Esophagus muscularis mucosa (tissue), 4 donors: ENCODE measurements around the gene LRRC61. TPM values are rescaled to one million over a fixed set of nuclear protein-coding genes. Genes with fewer than 3 reads are reported as not detected.

Experiments
- DNase-seq: peaks from one replicate; pipeline ENCODE4 v3.0.0-alpha.2; 2017; ENCODE audit errors: extremely low spot score
- H3K27ac ChIP-seq, 4 donors: fragments of 200-600 bp; sonication (generic); replicated peaks in 1 of 4; 1 replicate in 3 of 4; 2 replicates in 1 of 4; pipeline ENCODE4 v1.5.1; 2016 to 2019; ENCODE audit warnings: mild to moderate bottlenecking in 1 of 4
- H3K27me3 ChIP-seq, 4 donors: fragments of 200-600 bp; sonication (generic); one replicate each; pipeline versions ENCODE4 v1.5.1 to v1.6.0; 2016 to 2019
- H3K36me3 ChIP-seq, 4 donors: fragments of 200-600 bp; sonication (generic); one replicate each; pipeline ENCODE4 v1.5.1; 2016 to 2019
- H3K4me1 ChIP-seq, 4 donors: fragments of 200-600 bp; sonication (generic); one replicate each; pipeline ENCODE4 v1.5.1; 2016 to 2019
- H3K4me3 ChIP-seq, 4 donors: fragments of 200-600 bp; sonication (generic); 1 replicate in 2 of 4; 2 replicates in 2 of 4; pipeline ENCODE4 v1.5.1; 2016 to 2019; ENCODE audit warnings: mild to moderate bottlenecking in 4 of 4, moderate library complexity in 1 of 4
- H3K9me3 ChIP-seq, 4 donors: fragments of 200-600 bp; sonication (generic); 1 replicate in 3 of 4; 2 replicates in 1 of 4; pipeline ENCODE4 v1.5.1; 2016 to 2019
- CTCF ChIP-seq, 3 experiments: fragments of 200-600 bp in 2 of 3; fragments of 450-650 bp in 1 of 3; sonication (generic) in 2 of 3; IDR thresholded peaks; one replicate each; pipeline ENCODE4 v1.5.1; 2017 to 2019; ENCODE audit warnings: antibody characterized with exemption in 3 of 3, mild to moderate bottlenecking in 2 of 3, moderate library complexity in 1 of 3
- EP300 ChIP-seq: sonication (generic); formaldehyde crosslinking; IDR thresholded peaks from one replicate; pipeline ENCODE4 v1.6.1; 2017; ENCODE audit warnings: antibody characterized with exemption
- POLR2A ChIP-seq: fragments of 450-650 bp; IDR thresholded peaks from one replicate; pipeline ENCODE4 v1.6.1; 2017; ENCODE audit warnings: antibody characterized with exemption, moderate library complexity, mild to moderate bottlenecking, low read depth
- POLR2AphosphoS5 ChIP-seq, 2 donors: sonication (generic); formaldehyde crosslinking; IDR thresholded peaks; one replicate each; pipeline ENCODE4 v1.6.1; 2017; ENCODE audit warnings: antibody characterized with exemption in 2 of 2
- WGBS: methylation state at CpG from one replicate; pipeline ENCODE4 v1.1.5; 2018; 5-methylcytosine and 5-hydroxymethylcytosine counted together
- intact Hi-C: fragments of 100-400 bp; cut with DNase I; formaldehyde crosslinking; loops from one replicate; pipeline ENCODE4 v1.15.1; 2023
- total RNA-seq, 4 donors: library from RNA; depleted of rRNA; stranded (reverse); fragments of >200 nt; gene quantifications; one replicate each; pipeline versions ENCODE4 v1.1.0 to v1.2.1, GENCODE V29; 2016

The LRRC61 gene
- total RNA-seq, 4 donors from 2014 or later, result 7.9 to 16.5 (median 12.4) TPM

- TF ChIP-seq CTCF (IDR thresholded peaks at IDR 0.05), result no peak
- TF ChIP-seq POLR2A, result no peak
- no peak for TF ChIP-seq POLR2AphosphoS5 (IDR thresholded peaks at IDR 0.05)
- TF ChIP-seq EP300, result no peak
- Histone ChIP-seq H3K9me3 (no peaks in the 10 kb centered on the region), H3K27me3 (no peaks in the 10 kb centered on the region), H3K4me1 (peaks cover 41 to 57% (median 53%) of the 10 kb centered on the region in 4 donors), H3K4me3 (peak overlapping the region in 1 of 4 donors; percentile 70), H3K27ac (peak overlapping the region; percentile 91 to 98 (median 92)), H3K36me3 (peaks cover 19 to 48% (median 43%) of the 10 kb centered on the region in 4 donors)
- intact Hi-C loops, result no loop called here
- DNase-seq, result no peak
- WGBS, result 62% methylated on average over 3 of the region's 3 CpGs
Measured at GRCh38 chr7:150370612-150371071, 47.5 kb downstream of the LRRC61 start.

GRCh38 chr7:150371131-150371995, 48.2 kb downstream of the LRRC61 start:
- DNase-seq, result no peak
- H3K36me3 ChIP-seq, result peaks cover 19 to 48% (median 43%) of the 10 kb centered on the region in 4 donors
- 81% methylated on average over 19 of the region's 48 CpGs for WGBS
- no peaks in the 10 kb centered on the region for H3K27me3 ChIP-seq
- H3K9me3 ChIP-seq, result no peaks in the 10 kb centered on the region
- H3K4me3 ChIP-seq, result no peak overlapping the region
- TF ChIP-seq CTCF (IDR thresholded peaks at IDR 0.05) (no peak), POLR2A (no peak), EP300 (no peak), POLR2AphosphoS5 (IDR thresholded peaks at IDR 0.05) (no peak)
- intact Hi-C loops, result no loop called here
- peaks cover 44 to 57% (median 53%) of the 10 kb centered on the region in 4 donors for H3K4me1 ChIP-seq
- peak overlapping the region; percentile 25 to 98 (median 92) for H3K27ac ChIP-seq

GRCh38 chr7:150371996-150372270, 48.8 kb downstream of the LRRC61 start:
- intact Hi-C loops, result no loop called here
- Histone ChIP-seq H3K4me1 (peaks cover 44 to 57% (median 53%) of the 10 kb centered on the region in 4 donors), H3K4me3 (no peak overlapping the region), H3K27ac (no peak overlapping the region), H3K9me3 (no peaks in the 10 kb centered on the region), H3K27me3 (no peaks in the 10 kb centered on the region), H3K36me3 (peaks cover 19 to 48% (median 43%) of the 10 kb centered on the region in 4 donors)
- DNase-seq, result no peak
- TF ChIP-seq CTCF (IDR thresholded peaks at IDR 0.05) (no peak), POLR2AphosphoS5 (IDR thresholded peaks at IDR 0.05) (no peak), EP300 (no peak), POLR2A (no peak)
- 89% methylated on average over 11 of the region's 30 CpGs for WGBS

- WGBS, result 86% methylated on average over 11 of the region's 79 CpGs
- Histone ChIP-seq H3K4me1 (peaks cover 44 to 55% (median 52%) of the 10 kb centered on the region in 4 donors), H3K4me3 (no peak overlapping the region), H3K27ac (peak overlapping the region in 2 of 4 donors; percentile 27 to 35), H3K36me3 (peaks cover 19 to 48% (median 43%) of the 10 kb centered on the region in 4 donors), H3K9me3 (no peaks in the 10 kb centered on the region), H3K27me3 (no peaks in the 10 kb centered on the region)
- no peak for DNase-seq
- intact Hi-C loops, result no loop called here
- TF ChIP-seq POLR2A (no peak), EP300 (no peak), CTCF (IDR thresholded peaks at IDR 0.05) (no peak), POLR2AphosphoS5 (IDR thresholded peaks at IDR 0.05) (no peak)
Measured at GRCh38 chr7:150372271-150373048, 49.3 kb downstream of the LRRC61 start.
